HG03457 (cell line): Measurements from ENCODE around the gene PDE4D.

Experiments
- ATAC-seq: cut with Tn5 transposase; IDR thresholded peaks from one replicate; pipeline ENCODE4 v1.9.1; 2021; ENCODE audit warnings: moderate number of reproducible peaks; ENCODE audit not compliant: unreplicated experiment

PDE4D gene

DNA sequence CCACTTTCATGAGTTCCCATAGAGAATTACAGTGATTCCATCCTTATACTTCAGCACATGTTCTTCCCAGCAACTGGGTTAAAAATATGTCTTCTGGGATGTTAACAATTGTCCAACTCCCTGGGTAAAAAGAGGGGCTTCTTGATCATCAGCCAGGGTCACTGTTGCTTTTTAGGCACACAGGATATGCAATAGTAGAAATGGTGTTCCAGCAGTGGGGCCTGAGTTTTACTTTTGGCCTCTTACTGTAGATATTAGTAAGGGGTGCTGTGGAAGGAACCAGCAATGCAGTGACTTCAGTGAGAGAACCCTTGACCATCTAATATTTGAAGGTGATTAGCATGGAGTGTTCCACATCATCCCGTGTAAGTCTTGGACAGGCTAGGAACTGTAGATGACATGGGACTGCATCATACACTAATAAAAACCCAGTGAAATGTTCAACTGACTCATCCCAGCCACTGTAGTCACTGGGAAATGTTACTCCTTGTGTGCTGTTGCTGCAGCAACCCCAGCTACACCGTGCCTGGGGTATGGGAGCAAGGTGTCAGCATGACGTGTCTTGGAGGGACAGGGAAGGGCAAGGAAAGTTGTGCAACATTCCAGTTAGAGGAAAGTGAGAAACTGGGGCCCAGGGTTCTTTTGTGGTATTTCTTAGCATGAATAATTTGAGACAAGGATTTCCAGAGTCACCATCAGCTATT is 699.8 kb downstream of the PDE4D start:
- no peak for ATAC-seq

DNA sequence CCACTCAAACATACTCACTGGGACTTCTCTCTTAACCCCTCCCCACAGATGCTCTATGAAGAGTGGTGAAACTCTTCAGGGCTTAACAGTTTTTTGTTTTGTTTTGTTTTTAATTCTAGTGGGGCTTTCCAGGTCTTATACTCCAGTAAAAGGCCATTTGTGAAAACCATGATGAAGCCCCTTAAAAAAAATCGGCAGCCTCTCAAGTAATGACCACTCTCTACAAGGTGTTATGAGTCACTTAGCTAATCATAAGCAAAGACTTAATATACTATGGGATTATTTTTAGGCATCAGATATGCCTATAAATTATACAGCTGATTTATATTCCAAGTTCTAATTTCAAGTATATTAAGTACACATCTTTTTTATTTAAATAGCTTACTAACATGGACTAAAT is 702.8 kb downstream of the PDE4D start:
- no peak for ATAC-seq

DNA sequence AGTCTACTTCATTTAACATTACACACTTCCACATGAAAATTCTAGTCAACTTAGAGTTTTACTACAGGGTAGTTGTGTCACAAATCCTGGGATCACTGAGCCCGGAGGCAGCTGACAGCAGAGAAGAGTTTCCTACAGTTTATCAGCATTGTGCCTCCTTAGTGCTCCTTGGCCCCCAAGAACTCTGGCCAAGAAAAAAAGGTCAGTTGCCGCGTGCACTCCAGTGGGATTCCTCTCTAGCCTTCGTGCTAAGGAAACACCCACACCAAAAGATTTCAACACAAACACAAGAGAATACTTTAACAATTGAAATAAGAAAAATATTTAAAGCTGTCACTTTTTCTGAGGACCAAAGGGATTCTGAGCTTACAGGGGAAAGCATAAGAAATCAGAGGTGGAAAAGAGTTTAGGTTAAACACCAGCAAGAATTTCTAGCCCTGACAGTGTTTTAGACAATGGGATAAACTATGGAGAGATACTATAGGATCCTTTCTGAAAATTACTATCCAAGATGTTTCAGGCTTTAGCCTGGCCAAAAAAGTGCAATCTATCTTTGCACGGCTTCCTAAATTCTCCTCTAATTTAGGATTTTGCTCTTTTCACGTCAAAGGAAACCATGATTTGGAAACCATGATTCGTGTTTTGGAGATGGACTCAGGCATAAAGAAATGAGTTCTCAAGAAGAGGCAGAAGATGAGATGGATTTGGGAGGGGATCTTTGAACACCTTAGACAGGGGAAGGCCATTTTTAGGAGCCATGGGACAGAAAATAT is 703.9 kb downstream of the PDE4D start:
- no peak for ATAC-seq

DNA sequence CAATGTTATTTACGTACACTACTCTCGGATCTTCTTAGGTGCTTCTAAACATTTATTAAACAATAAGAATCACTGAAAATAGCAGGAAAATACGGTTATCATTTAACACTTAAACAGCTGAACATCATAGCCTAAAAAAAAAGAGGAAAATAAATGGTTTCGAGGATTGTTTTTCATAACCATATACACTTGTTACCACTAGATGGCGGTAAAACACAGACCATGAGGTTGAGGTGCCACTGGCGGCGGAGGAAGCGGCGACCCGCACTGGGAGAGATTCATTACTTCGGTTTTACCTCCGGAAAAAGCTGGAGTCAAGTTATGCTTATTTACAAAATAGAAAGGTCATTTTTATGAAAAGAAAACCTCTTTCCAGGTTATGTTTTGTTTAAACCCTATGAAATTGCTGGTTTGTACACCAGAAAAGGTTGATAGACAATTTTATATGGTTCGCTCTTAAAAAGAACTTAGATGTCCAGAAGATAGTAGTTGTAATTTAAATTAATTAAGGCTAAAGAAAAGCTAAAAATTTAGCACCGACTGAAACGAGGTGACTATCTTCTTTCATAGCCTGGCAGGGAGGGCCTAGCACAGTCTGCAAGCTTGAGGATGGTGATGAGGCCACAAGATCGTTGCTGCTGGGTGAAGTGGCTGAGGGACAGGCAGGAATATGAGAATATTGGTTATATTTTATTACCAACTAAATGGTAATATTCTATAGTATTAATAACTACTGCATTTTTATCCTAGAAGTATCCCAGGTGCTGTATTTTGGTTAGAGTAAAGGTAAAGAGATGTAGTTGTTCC is 704.9 kb downstream of the PDE4D start:
- ATAC-seq, result peak; percentile 76

DNA sequence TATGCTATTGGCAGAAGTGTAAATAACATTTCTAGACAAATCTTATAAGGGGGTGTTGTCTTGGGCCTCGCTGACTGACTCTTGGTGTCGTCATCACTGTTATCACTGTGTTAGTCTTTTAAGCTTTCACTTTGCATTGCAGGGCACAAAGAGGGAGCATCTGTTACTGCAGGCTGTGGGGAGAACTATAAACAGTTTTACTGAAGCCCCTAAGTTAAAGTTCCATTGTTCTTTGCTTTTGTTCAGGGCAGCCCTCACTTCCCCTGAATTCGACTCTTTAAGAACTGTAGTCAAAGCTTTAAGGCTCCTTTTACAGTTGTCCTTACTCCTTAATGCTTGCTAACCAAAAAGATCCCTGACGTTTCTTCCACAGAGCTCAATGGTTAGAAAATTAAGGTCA is 705.7 kb downstream of the PDE4D start:
- ATAC-seq, result no peak

DNA sequence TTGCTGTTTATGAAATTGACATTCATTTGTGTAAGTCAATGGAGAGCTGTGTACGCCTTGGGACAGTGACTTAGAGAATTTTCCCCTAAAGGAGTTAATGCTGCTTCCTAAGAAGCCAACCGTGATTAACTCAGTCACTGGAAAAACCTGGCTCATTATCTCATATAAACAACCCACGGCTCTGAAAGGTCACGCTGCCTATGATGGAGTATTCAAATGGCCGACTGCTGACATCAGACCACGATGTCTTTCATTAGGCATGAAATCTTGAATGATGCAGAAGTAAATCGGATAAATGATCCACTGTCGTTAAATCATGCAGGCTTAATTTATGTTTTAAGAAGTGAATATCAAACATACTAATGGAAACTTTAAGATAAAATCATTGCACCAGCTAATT is 706.9 kb downstream of the PDE4D start:
- ATAC-seq, result no peak

DNA sequence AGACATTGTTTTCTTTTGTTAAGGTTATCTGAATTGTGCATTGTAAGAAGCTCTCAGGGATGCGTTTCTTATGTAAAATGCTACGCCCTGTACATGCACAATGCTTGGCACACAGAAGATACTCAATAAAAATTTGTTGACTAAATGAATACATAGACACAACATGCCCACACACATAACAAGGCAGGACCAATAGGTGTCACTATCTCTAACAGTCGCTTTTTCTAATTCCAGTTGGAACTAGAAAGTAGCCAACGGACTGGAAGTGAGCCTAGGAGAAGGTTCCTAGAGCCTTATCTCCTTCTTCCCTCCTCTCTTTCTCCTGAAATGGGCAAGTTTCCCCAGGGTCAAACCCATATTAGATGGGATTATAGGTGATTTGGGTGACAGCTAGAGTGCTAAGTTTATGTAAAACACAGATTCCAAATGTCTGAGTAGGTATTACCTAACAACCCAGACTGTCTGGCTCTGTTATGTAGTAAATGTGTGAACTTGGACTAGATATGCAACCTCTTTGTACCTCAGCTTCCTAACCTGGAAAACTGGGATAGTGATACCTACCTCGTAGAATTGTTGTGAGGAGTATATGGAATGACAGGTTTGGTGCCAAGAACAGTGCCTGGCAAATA is 707.7 kb downstream of the PDE4D start:
- no peak for ATAC-seq

DNA sequence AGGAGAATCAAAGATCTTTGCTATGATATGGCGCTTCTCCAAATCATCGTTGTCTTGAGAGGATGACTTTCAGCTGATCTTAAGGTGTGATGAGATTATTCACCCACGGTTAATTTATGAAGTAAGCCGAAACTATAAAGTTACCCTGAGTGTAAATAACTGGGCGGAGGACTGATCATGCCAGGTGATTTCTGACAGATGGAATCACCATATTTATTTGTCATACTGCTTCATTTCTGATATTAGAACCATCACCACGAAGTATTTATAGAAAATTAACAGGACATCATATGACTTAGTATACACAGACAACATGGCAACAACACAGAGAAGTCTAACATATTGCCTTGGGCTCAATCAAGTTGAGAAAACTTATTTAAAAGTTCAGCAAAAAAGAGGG is 708.8 kb downstream of the PDE4D start:
- no peak for ATAC-seq

DNA sequence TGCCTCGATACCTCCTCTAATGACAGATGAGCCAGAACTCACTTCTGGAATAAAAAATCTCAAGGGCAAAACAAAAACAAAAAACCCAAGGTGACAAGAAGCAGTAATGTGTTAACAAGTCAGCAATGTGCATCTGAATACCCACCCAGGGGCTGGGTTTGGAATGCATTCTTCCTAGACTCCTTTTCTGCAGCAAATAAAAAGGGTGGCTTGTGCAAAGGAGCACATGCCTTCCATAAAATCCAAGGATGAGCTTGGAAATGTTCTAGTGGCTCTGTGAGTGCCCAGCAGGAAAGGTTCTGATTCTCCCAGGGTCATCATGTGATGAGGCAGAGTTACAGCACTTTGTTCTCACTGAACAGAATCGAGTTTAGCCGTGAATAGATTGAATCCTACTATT is 710.8 kb downstream of the PDE4D start:
- ATAC-seq, result no peak

DNA sequence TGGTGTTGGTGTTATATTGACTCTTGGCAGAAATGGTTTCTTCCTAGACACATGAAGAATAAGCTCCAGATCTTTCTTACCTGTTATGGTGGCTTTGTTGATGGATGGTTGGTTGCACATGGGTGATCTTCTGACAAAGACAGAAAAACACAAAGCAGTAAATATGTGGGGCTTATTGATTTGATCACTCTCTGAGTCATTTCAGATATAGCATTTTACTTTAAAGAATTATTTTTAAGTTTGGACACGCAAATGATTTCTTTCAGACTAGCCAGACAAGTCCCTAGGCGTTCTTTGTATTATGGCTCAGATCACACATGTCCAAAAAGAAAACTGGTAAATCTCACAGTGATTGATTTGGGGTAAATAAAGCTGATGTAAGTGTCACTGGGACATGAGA is 713.0 kb downstream of the PDE4D start:
- ATAC-seq, result peak; percentile 72

DNA sequence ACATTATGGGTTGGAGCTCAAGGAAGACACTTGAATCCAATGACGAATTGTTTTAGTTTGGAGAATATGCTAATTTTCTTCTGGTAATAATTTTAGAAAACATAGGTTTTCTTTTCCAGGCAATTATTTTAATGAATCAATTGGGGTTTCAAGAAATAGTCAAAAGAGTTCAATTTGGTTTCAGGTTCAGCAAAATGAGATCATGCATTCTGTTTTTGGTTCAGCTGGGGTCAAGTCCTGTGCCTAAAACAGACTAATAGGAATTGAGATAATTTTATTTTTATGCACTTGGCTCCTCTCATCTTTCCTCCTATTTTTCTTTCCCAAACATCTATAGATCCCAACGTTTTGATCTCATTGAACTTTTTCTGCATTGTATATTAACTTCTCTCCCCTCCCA is 713.8 kb downstream of the PDE4D start:
- ATAC-seq, result no peak

DNA sequence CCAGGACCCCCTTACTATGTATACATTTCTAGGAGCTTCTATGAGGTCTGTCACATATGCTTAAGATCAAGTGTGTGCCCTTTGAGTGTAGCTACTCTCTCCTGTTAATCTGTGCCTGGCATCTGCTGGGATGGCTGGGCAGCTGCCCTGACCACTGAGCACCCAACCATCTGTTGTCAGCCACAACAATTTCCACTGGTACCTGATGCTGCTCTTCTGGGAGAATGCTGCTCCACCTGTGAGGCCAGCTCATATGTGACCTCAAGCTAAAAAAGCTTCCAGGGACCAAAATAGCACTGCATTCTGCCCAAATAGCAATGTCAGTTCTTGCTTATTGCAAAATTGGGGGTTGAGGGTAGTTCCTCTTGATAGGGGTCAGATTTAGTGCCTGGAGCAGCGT is 715.0 kb downstream of the PDE4D start:
- ATAC-seq, result no peak

DNA sequence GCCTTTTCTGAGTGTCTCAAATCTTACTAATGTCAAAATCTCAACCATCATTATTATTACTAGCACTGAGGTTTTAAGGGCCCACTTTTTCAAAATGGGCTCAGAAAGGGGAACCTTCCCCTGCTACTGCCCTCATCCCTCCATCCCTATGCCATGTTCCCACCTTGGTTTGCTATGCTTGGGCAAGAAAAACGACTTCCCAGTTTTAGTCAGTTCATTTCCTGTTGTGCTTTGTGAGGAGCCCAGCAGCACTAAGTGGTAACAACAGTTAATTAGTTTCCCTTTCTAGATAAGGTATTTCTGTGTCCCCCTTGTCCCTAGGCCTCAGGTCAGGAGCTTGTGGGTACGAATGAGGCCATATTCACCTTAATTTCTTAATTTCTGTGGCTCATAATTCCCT is 715.5 kb downstream of the PDE4D start:
- ATAC-seq, result no peak

DNA sequence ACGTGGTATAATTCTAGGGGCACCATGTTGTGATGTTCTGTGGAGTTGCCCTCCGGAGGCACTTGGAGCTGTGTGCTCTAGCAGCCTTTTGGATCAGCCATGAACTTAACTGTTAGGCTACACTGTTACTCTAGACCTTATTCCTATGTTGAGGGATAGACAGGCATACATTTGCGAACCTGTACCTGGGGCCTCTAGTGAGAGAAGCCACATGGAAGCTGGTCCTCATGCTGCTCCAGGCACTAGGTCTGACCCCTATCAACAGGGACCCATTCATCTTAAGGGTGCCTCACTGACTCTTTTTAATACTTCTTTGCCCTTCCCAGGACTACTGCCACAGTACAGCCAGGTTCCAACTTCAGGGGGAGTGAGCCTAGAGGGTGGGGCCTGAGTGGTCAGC is 715.9 kb downstream of the PDE4D start:
- no peak for ATAC-seq

DNA sequence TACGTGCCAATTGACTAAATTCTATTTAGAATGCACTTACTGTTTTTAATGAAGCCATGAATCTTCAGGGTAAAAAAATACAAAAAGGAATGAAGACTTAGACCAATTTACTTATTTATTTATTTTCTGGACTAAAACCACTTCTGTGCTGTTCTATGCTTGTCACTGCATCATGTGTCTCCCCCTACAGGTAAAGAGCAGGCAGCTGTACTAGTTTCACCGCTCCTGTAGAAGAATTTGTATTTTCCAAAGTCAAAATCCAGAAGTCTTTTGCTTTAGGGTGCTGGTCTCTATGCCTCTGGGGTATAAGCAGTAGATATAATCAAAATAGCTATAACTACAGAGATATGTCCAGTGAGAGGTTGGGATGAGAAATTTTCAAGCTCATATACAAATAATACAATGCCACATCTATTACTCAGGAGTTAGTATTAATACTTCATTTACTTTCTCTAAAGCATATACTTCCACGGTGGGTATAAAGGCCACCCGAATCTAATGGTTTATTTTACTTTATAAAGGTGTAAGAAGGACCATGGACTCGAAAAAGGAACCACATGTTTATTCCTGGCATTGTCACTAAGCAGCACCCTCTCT is 719.2 kb downstream of the PDE4D start:
- no peak for ATAC-seq

DNA sequence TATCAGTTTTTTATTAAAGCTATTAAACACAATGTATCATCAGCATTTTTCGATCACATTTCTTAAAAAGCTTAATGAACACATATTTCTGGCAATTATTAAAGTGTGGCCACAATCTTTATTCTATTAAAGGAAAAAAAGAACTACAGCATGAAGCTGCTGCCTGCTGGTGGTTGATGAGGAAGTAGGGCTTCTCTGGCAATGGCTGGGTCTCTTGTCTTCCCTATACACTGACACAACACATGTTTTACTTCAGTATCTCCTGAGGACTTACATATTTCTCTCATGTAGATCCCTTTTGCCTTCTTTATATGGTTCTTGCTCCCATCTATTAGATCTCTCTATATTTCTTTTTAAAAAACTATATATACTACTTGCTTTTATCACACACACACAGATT is 719.9 kb downstream of the PDE4D start:
- no peak for ATAC-seq

DNA sequence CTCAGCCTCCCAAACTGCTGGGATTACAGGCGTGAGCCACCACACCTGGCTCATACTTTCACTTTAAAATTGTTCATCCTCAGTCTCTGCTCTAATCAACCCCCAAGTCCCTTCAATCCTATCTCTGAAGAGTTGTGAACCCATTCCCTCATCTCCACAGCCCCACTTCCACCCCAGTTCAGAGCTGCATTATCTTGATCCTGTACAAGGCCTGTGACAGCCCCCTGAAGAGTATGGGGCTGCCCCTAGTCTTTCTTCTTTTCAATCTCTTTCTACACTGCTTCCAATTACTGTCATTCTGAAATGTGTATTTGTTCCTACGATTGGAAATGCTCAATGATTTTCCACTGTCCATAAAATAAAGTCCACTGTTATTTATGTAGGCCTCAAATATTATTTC is 722.4 kb downstream of the PDE4D start:
- ATAC-seq, result no peak

DNA sequence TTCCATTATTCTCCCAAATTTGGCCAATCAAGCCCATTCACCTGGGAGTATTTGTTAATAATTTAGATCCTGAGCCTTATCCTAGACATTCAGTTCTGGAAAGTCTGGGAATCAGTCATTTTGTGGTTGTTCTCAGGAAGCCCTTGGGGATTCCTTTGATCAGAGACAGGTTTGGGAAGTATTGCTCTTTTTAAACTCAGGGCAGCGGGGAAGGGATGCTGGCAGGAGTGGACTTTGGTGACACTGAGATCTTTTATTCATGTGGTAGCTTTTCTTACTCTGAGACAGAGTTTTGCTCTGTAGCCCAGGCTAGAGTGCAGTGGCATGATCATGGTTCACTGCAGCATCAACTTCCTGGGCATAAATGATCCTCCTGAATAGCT is 723.8 kb downstream of the PDE4D start:
- ATAC-seq, result no peak

DNA sequence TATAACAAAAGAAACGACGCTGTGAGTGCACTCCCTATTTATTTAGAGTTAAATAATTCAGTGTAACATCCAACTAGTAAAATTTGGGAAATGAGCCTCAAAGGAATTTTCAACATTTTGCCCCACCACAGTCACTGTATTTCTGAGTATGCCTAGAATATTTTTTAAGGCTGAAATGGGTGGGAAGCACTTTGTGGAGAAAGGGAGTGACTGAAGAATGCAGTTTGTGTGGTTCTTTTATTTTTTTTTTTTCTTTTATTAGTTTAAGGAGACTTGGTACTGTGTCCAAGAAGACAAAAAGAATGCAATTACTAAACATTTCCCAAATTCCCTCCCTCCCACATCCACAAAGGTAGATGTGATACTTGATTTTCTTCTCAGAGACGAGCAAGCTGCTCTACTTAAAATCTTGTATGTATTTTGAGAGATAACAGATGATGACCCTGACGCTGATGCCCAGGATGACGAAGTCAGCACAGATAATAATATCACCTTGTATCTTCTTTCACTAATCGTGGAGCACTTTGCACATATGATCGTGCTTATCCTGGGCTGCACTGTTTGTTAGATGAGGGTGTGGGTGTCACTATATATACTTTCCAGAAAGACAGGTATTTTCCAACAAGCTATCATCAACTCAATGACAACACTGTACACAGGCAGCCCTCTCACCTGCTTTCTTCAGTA is 724.3 kb downstream of the PDE4D start:
- no peak for ATAC-seq

DNA sequence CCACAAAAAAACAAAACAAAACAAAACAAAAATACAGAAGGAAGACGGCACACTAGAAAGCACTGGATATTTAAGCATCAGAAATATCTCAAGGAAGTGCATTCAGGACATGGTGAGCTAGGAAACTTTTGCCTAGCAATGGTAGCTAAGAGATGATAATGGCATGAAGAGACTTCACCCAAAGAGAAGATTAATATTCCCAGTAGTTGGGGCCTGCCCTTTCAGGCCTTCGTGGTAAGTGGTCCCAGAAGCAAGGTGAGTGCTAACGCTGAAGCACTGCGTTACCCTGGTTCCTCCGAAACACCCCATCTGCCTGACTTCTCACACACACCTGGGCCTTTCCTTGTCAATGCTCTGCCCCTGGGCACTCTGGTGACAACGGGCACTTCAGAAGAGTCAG is 725.5 kb downstream of the PDE4D start:
- no peak for ATAC-seq
